AG10803 (cell line): Measurements from ENCODE around the gene VWA2.

Source experiments
- DNase-seq: peaks from one replicate; pipeline ENCODE4 v3.0.0; 2010; ENCODE audit warnings: low read depth
- H3K4me3 ChIP-seq: 2 replicates; pipeline ENCODE4 v1.5.1; 2011; ENCODE audit warnings: mild to moderate bottlenecking, low read length, control low read depth
- CTCF ChIP-seq: conservative IDR thresholded peaks from 2 replicates; pipeline ENCODE4 v1.5.1; 2011; ENCODE audit warnings: mild to moderate bottlenecking, low read length, control low read depth, inconsistent platforms

The VWA2 gene

GRCh38 chr10:114208351-114208750 lies 30.7 kb upstream of the VWA2 start:
- H3K4me3 ChIP-seq = no peak overlapping the region
- no peak for DNase-seq
- no peak for TF ChIP-seq CTCF

GRCh38 chr10:114212153-114212552 lies 26.9 kb upstream of the VWA2 start:
- no peak for DNase-seq
- no peak for TF ChIP-seq CTCF
- no peak overlapping the region for H3K4me3 ChIP-seq

GRCh38 chr10:114215033-114215432 lies 24.0 kb upstream of the VWA2 start:
- no peak for TF ChIP-seq CTCF
- H3K4me3 ChIP-seq = no peak overlapping the region

DNA sequence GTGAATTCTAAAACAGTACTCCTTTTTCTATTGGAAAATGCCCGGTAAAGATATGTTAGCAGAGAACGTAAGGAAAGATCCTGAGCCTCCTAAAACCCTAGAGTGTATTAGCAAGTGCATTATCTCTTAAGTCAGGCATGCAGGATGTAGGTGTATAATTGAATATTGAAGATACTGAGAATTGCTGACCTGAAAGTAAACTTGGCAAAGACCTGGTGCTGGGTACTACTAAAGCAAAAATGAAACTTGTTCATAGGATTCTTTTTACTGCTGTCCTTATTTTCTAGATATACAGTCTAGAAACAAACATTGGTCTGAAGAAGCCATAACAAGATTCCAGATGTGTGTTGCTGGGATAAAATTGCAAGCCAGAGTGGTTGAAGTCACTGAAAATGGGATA lies 18.8 kb upstream of the VWA2 start:
- H3K4me3 ChIP-seq = no peak overlapping the region
- no peak for DNase-seq
- TF ChIP-seq CTCF = no peak

More at GRCh38 chr10:114215033-114215432, 24.0 kb upstream of the VWA2 start:
- no peak for DNase-seq

DNA sequence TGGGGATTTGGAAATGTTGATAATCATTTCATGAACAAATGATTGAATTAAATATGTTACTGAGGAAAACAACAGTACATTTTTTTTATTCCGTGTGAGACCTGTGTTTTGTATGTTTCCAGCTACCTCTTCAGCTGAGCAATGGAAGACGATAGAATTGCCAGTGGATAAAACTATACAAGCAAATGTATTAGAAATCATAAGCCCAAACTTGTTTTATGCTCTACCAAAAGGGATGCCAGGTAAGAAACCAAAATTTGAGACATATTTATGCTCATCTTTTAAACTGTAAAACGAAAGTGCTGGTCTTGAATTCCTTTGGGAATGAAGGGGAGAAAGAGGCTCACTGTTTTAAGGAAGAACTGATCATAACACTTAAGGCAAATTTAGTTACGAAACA lies 17.8 kb upstream of the VWA2 start:
- no peak overlapping the region for H3K4me3 ChIP-seq
- TF ChIP-seq CTCF = no peak
- no peak for DNase-seq

GRCh38 chr10:114223066-114223465 lies 16.0 kb upstream of the VWA2 start:
- no peak for DNase-seq
- TF ChIP-seq CTCF = no peak
- H3K4me3 ChIP-seq = no peak overlapping the region

DNA sequence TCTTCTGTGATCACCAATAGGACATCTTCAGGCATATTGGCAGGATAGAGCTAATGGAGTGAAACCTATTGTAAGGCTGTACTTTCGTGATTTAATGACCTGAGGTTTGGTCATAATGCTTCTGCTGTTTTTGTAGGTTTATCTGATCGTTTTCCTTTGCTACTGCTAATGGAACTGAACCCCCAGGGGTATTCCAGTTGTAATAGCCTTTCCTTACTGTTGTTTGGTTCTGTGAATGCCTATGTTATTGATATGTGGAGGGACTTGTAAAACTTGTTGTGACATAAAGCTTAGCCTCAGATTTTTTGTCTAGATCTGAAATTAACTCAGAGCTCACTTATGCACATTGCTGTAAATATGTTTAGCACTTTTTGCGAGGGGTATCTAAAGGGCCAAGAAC lies 10.9 kb upstream of the VWA2 start:
- DNase-seq = no peak
- no peak overlapping the region for H3K4me3 ChIP-seq
- no peak for TF ChIP-seq CTCF
